K562 (cell line): ENCODE data around the gene RAB6A. TPM values are rescaled to one million over a fixed set of nuclear protein-coding genes. Genes with fewer than 3 reads are reported as not detected.
A peak's percentile ranks its signal among the peaks of the same experiment; 100 is the strongest.

Experiments
- GTF2A2 ChIP-seq: IDR thresholded peaks from 2 replicates; pipeline ENCODE4 v1.6.1; 2016; ENCODE audit warnings: mild to moderate bottlenecking, missing genetic modification characterization, missing compliant biosample characterization
- HDAC3 ChIP-seq: fragments of 450-650 bp; IDR thresholded peaks from 2 replicates; pipeline ENCODE4 v1.6.1; 2018; ENCODE audit warnings: borderline replicate concordance, mild to moderate bottlenecking, moderate library complexity; ENCODE audit not compliant: partially characterized antibody
- HMGN3 ChIP-seq: IDR thresholded peaks from 2 replicates; pipeline ENCODE4 v1.6.1; 2011; ENCODE audit warnings: borderline replicate concordance, low read depth, mild to moderate bottlenecking, mixed read lengths, low read length; ENCODE audit not compliant: insufficient read length; ENCODE audit errors: extremely low read depth
- HNRNPLL ChIP-seq: fragments of 200-400 bp; formaldehyde crosslinking; IDR thresholded peaks from 2 replicates; pipeline ENCODE4 v1.6.1; 2017; ENCODE audit warnings: low read length, low read depth, mild to moderate bottlenecking; ENCODE audit not compliant: poor library complexity, severe bottlenecking
- KDM1A ChIP-seq, 2 experiments: fragments of 450-650 bp; IDR thresholded peaks; 2 replicates each; pipeline ENCODE4 v1.6.1; 2016; ENCODE audit warnings: mild to moderate bottlenecking in 2 of 2
- KDM2B ChIP-seq: fragments of 250-450 bp; sonication (Bioruptor Pico); IDR thresholded peaks from 2 replicates; pipeline ENCODE4 v1.8.0; 2021; ENCODE audit warnings: mild to moderate bottlenecking, moderate library complexity
- KLF16 ChIP-seq: IDR thresholded peaks from 2 replicates; pipeline ENCODE4 v1.6.1; 2016; ENCODE audit warnings: antibody characterized with exemption
- LEF1 ChIP-seq: fragments of 450-650 bp; IDR thresholded peaks from 2 replicates; pipeline ENCODE4 v1.6.1; 2016; ENCODE audit warnings: mild to moderate bottlenecking
- NFATC3 ChIP-seq: fragments of 450-650 bp; IDR thresholded peaks from 2 replicates; pipeline ENCODE4 v1.6.1; 2017; ENCODE audit warnings: mild to moderate bottlenecking
- POLR3G ChIP-seq: IDR thresholded peaks from 2 replicates; pipeline ENCODE4 v1.6.1; 2011; ENCODE audit not compliant: insufficient read length, insufficient replicate concordance; ENCODE audit errors: extremely low read depth
- RBFOX2 ChIP-seq: fragments of 200-400 bp; formaldehyde crosslinking; IDR thresholded peaks from 2 replicates; pipeline ENCODE4 v1.6.1; 2017; ENCODE audit warnings: low read depth, mild to moderate bottlenecking, low read length, moderate library complexity
- RNF2 ChIP-seq: sonication (generic); IDR thresholded peaks from 2 replicates; pipeline ENCODE4 v1.6.1; 2016
- SMAD4 ChIP-seq: fragments of 250-450 bp; sonication (Bioruptor Pico); conservative IDR thresholded peaks from 2 replicates; pipeline ENCODE4 v1.8.0; 2021; ENCODE audit warnings: inconsistent platforms, mild to moderate bottlenecking, moderate library complexity
- TAF1 ChIP-seq: IDR thresholded peaks from 2 replicates; pipeline ENCODE4 v1.6.1; 2011; ENCODE audit warnings: mild to moderate bottlenecking, low read length, moderate library complexity; ENCODE audit not compliant: insufficient read depth, control insufficient read depth, severe bottlenecking; ENCODE audit errors: extremely low read depth
- THRA ChIP-seq: fragments of 450-650 bp; IDR thresholded peaks from 2 replicates; pipeline ENCODE4 v1.6.1; 2017; ENCODE audit warnings: mild to moderate bottlenecking, moderate library complexity
- TOE1 ChIP-seq, 2 experiments: fragments of 450-650 bp in 1 of 2; sonication (generic) in 1 of 2; formaldehyde crosslinking in 1 of 2; IDR thresholded peaks; 2 replicates each; pipeline versions ENCODE4 v1.7.1 to v1.8.0; 2016 to 2022; ENCODE audit warnings: borderline replicate concordance in 2 of 2, mild to moderate bottlenecking in 2 of 2, antibody characterized with exemption in 1 of 2, inconsistent platforms in 1 of 2, low read depth in 1 of 2, missing genetic modification reagents in 1 of 2, moderate library complexity in 1 of 2
- YY1 ChIP-seq, 3 experiments: IDR thresholded peaks; 2 replicates each; pipeline ENCODE4 v1.6.1; 2011; ENCODE audit warnings: low read length in 2 of 3, mild to moderate bottlenecking in 2 of 3, moderate library complexity in 2 of 3, borderline replicate concordance in 1 of 3, control low read depth in 1 of 3, low read depth in 1 of 3; ENCODE audit not compliant: insufficient read depth in 3 of 3, insufficient replicate concordance in 2 of 3, control insufficient read depth in 1 of 3, insufficient read length in 1 of 3; ENCODE audit errors: extremely low read depth in 1 of 3
- ZNF23 ChIP-seq: fragments of 250-450 bp; sonication (Bioruptor Pico); IDR thresholded peaks from 2 replicates; pipeline ENCODE4 v1.4.0; 2020; ENCODE audit warnings: mild to moderate bottlenecking
- ZNF696 ChIP-seq: fragments of 250-450 bp; sonication (Bioruptor Pico); conservative IDR thresholded peaks from 2 replicates; pipeline ENCODE4 v1.4.0; 2020; ENCODE audit warnings: mild to moderate bottlenecking, moderate library complexity
- ZNF699 ChIP-seq: fragments of 250-450 bp; sonication (Bioruptor Pico); IDR thresholded peaks from 2 replicates; pipeline ENCODE4 v1.8.0; 2021; ENCODE audit warnings: mild to moderate bottlenecking, moderate library complexity; ENCODE audit not compliant: insufficient replicate concordance
- polyA plus RNA-seq, 8 experiments: library from polyadenylated mRNA; depleted of rRNA in 4 of 8; stranded (reverse) in 5 of 8; unstranded in 3 of 8; fragments of >200 nt; fragmentation: Nextera tagmentation in 2 of 8; fragmentation: Illumina TruSeq in 1 of 8; extraction: Ambion mirVana in 2 of 8; extraction: Trizol in 1 of 8; gene quantifications; 2 replicates each; pipeline versions ENCODE4 v1.2.1 to v1.2.3, GENCODE V29; 2011 to 2014; ENCODE audit warnings: inconsistent platforms in 1 of 8, missing spikeins in 1 of 8
- total RNA-seq, 7 experiments: library from RNA; depleted of rRNA in 6 of 7; stranded (reverse); fragments of >200 nt in 6 of 7; fragmentation: Illumina TruSeq in 2 of 7; extraction: Trizol in 2 of 7; gene quantifications; 2 replicates each; pipeline versions ENCODE4 v1.2.1 to v1.2.3, GENCODE V29; 2011 to 2021; ENCODE audit warnings: low replicate concordance in 1 of 7
- TF ChIP-seq, protein P1 (sequence below): sonication (generic); formaldehyde crosslinking; IDR thresholded peaks from 2 replicates; pipeline ENCODE4 v1.8.1; 2023; ENCODE audit warnings: mild to moderate bottlenecking, missing genetic modification reagents
- TF ChIP-seq, protein P2 (sequence below): fragments of 450-650 bp; IDR thresholded peaks from 2 replicates; pipeline ENCODE4 v1.6.1; 2016

Gene RAB6A
- total and polyA plus RNA-seq, 9 of the 15 experiments (the other 6 are each of a cell fraction or from before 2014, with no cell fraction given), result 14.0 to 95.3 (median 45.4) TPM

DNA sequence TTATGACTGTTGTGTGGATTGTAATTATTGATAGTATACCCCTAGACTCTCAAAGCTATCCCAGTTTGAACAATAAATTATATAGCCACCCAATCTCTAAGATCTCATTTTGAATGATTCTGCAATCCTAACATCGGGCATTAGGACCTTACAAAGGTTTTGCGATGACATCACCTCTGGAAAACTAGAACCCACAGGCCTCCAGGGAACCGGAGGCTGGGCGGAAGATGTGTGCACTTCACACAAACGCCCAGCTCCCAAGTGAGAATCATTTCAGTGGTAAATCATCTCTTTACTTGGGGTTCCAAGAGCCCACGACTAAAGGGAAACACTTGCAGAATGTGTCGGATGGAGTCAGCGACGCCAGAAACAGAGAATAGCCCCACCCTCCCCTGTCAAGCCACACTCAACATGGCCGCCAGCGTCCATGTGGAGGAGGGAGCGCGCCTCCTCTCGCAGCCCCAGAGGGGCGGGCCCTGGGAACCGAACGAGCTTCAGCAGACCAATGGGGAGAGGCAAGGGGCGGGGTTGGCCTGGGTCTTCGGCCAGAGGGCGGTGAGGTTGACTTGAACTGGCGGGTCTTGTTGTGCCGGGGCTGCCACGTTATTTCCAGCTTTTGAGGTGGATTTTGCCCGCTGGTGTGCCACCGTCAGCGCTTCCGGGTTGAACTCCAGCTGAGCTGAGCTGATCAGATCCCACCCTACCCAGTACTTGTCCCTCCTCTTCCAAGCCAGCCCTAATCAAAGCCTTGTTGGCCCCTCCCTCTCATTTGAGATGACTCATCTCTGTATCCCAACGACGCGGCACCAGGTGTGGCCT lies 18.4 kb upstream of the RAB6A start (continued):
- TF ChIP-seq KLF16 (no peak), ZNF23 (CRISPR knock-in tag) (no peak), TAF1 (peak; percentile 76), KDM1A (IDR thresholded peaks at IDR 0.05) (no peak), NFATC3 (no peak), LEF1 (peak; percentile 39; the same call in 1 of the 2 replicates), KDM2B (CRISPR knock-in tag) (no peak), SMAD4 (CRISPR knock-in tag) (no peak), POLR3G (no peak), ZNF699 (CRISPR knock-in tag) (no peak), THRA (no peak), GTF2A2 (tag) (no peak), RNF2 (peak; percentile 35; the same call in 1 of the 2 replicates), HDAC3 (no peak), RBFOX2 (peak; percentile 95), YY1 (IDR thresholded peaks at IDR 0.05; ENCODE audit: borderline replicate concordance in 1 of 3, control insufficient read depth in 1 of 3, extremely low read depth in 1 of 3, insufficient read depth in 3 of 3, insufficient read length in 1 of 3, insufficient replicate concordance in 2 of 3, low read depth in 1 of 3, low read length in 2 of 3) (peak; percentile 99 to 100 (median 100)), HMGN3 (peak; percentile 51), TOE1 (IDR thresholded peaks at IDR 0.05; ENCODE audit: borderline replicate concordance) (peak; percentile 64; the same call in 1 of the 2 replicates), TOE1 (CRISPR knock-in tag; IDR thresholded peaks at IDR 0.05; ENCODE audit: borderline replicate concordance, low read depth) (no peak), ZNF696 (no peak), HNRNPLL (no peak)
- TF ChIP-seq, protein P1, sequence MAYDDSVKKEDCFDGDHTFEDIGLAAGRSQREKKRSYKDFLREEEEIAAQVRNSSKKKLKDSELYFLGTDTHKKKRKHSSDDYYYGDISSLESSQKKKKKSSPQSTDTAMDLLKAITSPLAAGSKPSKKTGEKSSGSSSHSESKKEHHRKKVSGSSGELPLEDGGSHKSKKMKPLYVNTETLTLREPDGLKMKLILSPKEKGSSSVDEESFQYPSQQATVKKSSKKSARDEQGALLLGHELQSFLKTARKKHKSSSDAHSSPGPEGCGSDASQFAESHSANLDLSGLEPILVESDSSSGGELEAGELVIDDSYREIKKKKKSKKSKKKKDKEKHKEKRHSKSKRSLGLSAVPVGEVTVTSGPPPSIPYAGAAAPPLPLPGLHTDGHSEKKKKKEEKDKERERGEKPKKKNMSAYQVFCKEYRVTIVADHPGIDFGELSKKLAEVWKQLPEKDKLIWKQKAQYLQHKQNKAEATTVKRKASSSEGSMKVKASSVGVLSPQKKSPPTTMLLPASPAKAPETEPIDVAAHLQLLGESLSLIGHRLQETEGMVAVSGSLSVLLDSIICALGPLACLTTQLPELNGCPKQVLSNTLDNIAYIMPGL (CRISPR knock-in tag), result no peak
- TF ChIP-seq, protein P2, sequence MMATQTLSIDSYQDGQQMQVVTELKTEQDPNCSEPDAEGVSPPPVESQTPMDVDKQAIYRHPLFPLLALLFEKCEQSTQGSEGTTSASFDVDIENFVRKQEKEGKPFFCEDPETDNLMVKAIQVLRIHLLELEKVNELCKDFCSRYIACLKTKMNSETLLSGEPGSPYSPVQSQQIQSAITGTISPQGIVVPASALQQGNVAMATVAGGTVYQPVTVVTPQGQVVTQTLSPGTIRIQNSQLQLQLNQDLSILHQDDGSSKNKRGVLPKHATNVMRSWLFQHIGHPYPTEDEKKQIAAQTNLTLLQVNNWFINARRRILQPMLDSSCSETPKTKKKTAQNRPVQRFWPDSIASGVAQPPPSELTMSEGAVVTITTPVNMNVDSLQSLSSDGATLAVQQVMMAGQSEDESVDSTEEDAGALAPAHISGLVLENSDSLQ, result peak; percentile 64
